Activated CD8-positive, alpha-beta T cell treated with anti-CD3 and anti-CD28 coated beads for 36 hours (primary cell): Measurements from ENCODE around the gene TACR1. TPM values are rescaled to one million over a fixed set of nuclear protein-coding genes. Genes with fewer than 3 reads are reported as not detected.
A peak's percentile ranks its signal among the peaks of the same experiment; 100 is the strongest.

Experiments used
- ATAC-seq: fragments of 200-7000 bp; cut with Tn5 transposase; one replicate; pipeline ENCODE4 v1.10.0; 2021; ENCODE audit warnings: mild to moderate bottlenecking, moderate library complexity
- CTCF ChIA-PET: fragments of 350-600 bp; sonication (Branson Sonifier 250); formaldehyde crosslinking; loops from one replicate; lab custom pipeline; 2021; ENCODE audit warnings: antibody characterized with exemption; lab: Charles Lee
- POLR2A ChIA-PET: fragments of 350-600 bp; sonication (Branson Sonifier 250); formaldehyde crosslinking; loops from one replicate; lab custom pipeline; 2021; ENCODE audit warnings: antibody characterized with exemption; lab: Charles Lee
- DNase-seq: peaks from one replicate; pipeline ENCODE4 v3.0.0-alpha.2; 2020
- H3K27ac Mint-ChIP-seq: one replicate; pipeline ENCODE4 v1.8.0; 2021; ENCODE audit warnings: mild to moderate bottlenecking, mixed read lengths
- H3K27me3 Mint-ChIP-seq: one replicate; pipeline ENCODE4 v1.8.0; 2021; ENCODE audit warnings: mixed read lengths
- H3K36me3 Mint-ChIP-seq: one replicate; pipeline ENCODE4 v1.8.0; 2021; ENCODE audit warnings: low read depth, mixed read lengths
- H3K4me1 Mint-ChIP-seq: one replicate; pipeline ENCODE4 v1.8.0; 2021; ENCODE audit warnings: low read depth, mixed read lengths
- H3K4me3 Mint-ChIP-seq: one replicate; pipeline ENCODE4 v1.8.0; 2021; ENCODE audit warnings: mild to moderate bottlenecking, moderate library complexity, mixed read lengths
- H3K9me3 Mint-ChIP-seq: one replicate; pipeline ENCODE4 v1.8.0; 2021; ENCODE audit warnings: mixed read lengths
- intact Hi-C: fragments of 100-400 bp; cut with micrococcal nuclease; formaldehyde crosslinking; loops from one replicate; pipeline ENCODE4 v1.10.0; 2022
- total RNA-seq, 2 experiments: library from RNA; stranded (reverse); gene quantifications; one replicate each; pipeline ENCODE4 v1.2.3, GENCODE V29; 2021
- TF ChIP-seq, protein P1 (sequence below): fragments of 200-600 bp; IDR thresholded peaks from one replicate; pipeline ENCODE4 v1.8.0; 2022; ENCODE audit warnings: antibody characterized with exemption, mild to moderate bottlenecking

The TACR1 gene
- total RNA-seq, 2 experiments from 2014 or later, result not detected

DNA sequence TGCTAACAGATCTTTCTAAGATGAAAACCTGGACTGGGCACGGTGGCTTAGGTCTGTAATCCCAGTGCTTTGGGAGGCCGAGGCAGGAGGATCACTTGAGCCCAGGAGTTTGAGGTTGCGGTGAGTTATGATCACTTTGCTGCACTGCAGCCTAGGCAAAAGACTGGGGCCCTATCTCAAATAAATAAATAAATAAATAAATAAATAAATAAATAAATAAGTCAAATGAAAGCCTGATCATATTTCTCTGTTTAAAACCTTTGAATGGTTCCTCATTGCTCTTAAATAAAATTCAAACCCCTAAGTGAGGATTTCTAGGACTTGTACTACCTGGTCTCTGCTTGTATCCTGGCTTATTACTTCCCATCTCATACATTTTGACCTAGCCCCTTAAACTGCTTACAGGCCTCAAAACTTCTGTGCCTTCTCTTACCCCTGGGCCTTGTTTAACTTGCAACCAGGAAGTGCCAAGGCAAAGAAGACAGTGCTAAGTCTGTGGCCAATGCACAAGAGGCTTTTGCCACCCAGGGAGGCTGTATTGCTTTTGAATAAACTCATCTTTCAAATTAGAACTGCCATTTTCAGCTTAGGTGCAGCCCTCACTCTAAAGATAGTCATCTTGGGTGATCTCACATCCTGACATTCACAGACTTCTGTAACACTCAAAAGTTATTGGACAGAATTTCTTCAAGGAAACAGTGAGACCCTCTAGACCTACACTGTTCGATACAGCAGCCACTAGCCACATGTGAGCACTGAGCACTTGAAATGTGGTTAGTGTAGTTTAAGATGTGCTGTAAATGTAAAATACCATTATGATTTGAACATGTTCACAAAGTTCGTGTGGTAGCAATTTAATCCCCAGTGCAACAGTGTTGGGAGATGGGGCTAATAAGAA, 167.2 kb downstream of the TACR1 start:
- ChIA-PET CTCF (no interaction called here), POLR2A (no interaction called here)
- Mint-ChIP-seq H3K27ac (no peak overlapping the region), H3K36me3 (no peaks in the 10 kb centered on the region), H3K4me1 (no peaks in the 10 kb centered on the region), H3K27me3 (no peaks in the 10 kb centered on the region), H3K9me3 (no peaks in the 10 kb centered on the region), H3K4me3 (no peak overlapping the region)
- intact Hi-C loops, result no loop called here
- ATAC-seq, result peak; percentile 65
- DNase-seq, result no peak
- TF ChIP-seq, protein P1, sequence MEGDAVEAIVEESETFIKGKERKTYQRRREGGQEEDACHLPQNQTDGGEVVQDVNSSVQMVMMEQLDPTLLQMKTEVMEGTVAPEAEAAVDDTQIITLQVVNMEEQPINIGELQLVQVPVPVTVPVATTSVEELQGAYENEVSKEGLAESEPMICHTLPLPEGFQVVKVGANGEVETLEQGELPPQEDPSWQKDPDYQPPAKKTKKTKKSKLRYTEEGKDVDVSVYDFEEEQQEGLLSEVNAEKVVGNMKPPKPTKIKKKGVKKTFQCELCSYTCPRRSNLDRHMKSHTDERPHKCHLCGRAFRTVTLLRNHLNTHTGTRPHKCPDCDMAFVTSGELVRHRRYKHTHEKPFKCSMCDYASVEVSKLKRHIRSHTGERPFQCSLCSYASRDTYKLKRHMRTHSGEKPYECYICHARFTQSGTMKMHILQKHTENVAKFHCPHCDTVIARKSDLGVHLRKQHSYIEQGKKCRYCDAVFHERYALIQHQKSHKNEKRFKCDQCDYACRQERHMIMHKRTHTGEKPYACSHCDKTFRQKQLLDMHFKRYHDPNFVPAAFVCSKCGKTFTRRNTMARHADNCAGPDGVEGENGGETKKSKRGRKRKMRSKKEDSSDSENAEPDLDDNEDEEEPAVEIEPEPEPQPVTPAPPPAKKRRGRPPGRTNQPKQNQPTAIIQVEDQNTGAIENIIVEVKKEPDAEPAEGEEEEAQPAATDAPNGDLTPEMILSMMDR, result no peak

GRCh38 chr2:75031171-75031570, 168.1 kb downstream of the TACR1 start:
- ATAC-seq, result no peak
- H3K27ac Mint-ChIP-seq, result no peak overlapping the region
- no peak overlapping the region for H3K4me3 Mint-ChIP-seq
- intact Hi-C loops, result no loop called here
- no peaks in the 10 kb centered on the region for H3K36me3 Mint-ChIP-seq
- TF ChIP-seq, protein P1, result no peak
- ChIA-PET CTCF (no interaction called here), POLR2A (no interaction called here)
- no peaks in the 10 kb centered on the region for H3K27me3 Mint-ChIP-seq
- no peaks in the 10 kb centered on the region for H3K4me1 Mint-ChIP-seq
- DNase-seq, result no peak
- H3K9me3 Mint-ChIP-seq, result no peaks in the 10 kb centered on the region

- CTCF ChIA-PET, result interaction anchor here (1.1 to 1.3 kb wide), 2 partner anchors 10 to 577 kb away, joined by 3 read pairs; no protein-coding TSS in a partner anchor
- TF ChIP-seq, protein P1, result no peak
- ATAC-seq, result no peak
These were observed 168.9 kb downstream of the TACR1 start for GRCh38 chr2:75030218-75031009.

GRCh38 chr2:75027886-75028285, 171.4 kb downstream of the TACR1 start:
- H3K4me3 Mint-ChIP-seq, result no peak overlapping the region

More at GRCh38 chr2:75030218-75031009, 168.9 kb downstream of the TACR1 start:
- intact Hi-C loops, result no loop called here
- Mint-ChIP-seq H3K4me3 (no peak overlapping the region), H3K4me1 (no peaks in the 10 kb centered on the region), H3K36me3 (no peaks in the 10 kb centered on the region), H3K27ac (no peak overlapping the region), H3K9me3 (no peaks in the 10 kb centered on the region), H3K27me3 (no peaks in the 10 kb centered on the region)
- DNase-seq, result no peak
- POLR2A ChIA-PET, result no interaction called here

More at GRCh38 chr2:75027886-75028285, 171.4 kb downstream of the TACR1 start:
- Mint-ChIP-seq H3K36me3 (no peaks in the 10 kb centered on the region), H3K4me1 (no peaks in the 10 kb centered on the region), H3K9me3 (no peaks in the 10 kb centered on the region), H3K27ac (no peak overlapping the region), H3K27me3 (no peaks in the 10 kb centered on the region)
- ChIA-PET CTCF (no interaction called here), POLR2A (no interaction called here)
- ATAC-seq (no peak), DNase-seq (no peak)
- intact Hi-C loops, result no loop called here
- TF ChIP-seq, protein P1, result no peak
